Activated CD4-positive, alpha-beta T cell treated with anti-CD3 and anti-CD28 coated beads, Interleukin-2, amount 10 ng/mL, durations not matched to agents 24 days and 14 days (primary cell): ENCODE data around the gene NAA40. TPM values are rescaled to one million over a fixed set of nuclear protein-coding genes. Genes with fewer than 3 reads are reported as not detected.

Source experiments
- DNase-seq: peaks from one replicate; pipeline ENCODE4 v3.0.0; 2022
- H3K27ac Mint-ChIP-seq: one replicate; pipeline ENCODE4 v1.8.0; 2022; ENCODE audit warnings: mild to moderate bottlenecking, mixed read lengths
- H3K27me3 Mint-ChIP-seq: one replicate; pipeline ENCODE4 v1.8.0; 2022; ENCODE audit warnings: mixed read lengths
- H3K36me3 Mint-ChIP-seq: one replicate; pipeline ENCODE4 v1.8.0; 2022; ENCODE audit warnings: low read depth, mild to moderate bottlenecking, mixed read lengths
- H3K4me1 Mint-ChIP-seq: one replicate; pipeline ENCODE4 v1.8.0; 2021; ENCODE audit warnings: mixed read lengths
- H3K4me3 Mint-ChIP-seq: one replicate; pipeline ENCODE4 v1.8.0; 2022; ENCODE audit warnings: mild to moderate bottlenecking, moderate library complexity, mixed read lengths
- H3K9me3 Mint-ChIP-seq: one replicate; pipeline ENCODE4 v1.8.0; 2021; ENCODE audit warnings: mixed read lengths
- intact Hi-C: fragments of 100-400 bp; cut with micrococcal nuclease; formaldehyde crosslinking; loops from one replicate; pipeline ENCODE4 v1.15.1; 2023
- total RNA-seq: library from RNA; stranded (reverse); gene quantifications from 2 replicates; pipeline ENCODE4 v1.2.3, GENCODE V29; 2022

NAA40 gene
- total RNA-seq, 1 donor from 2014 or later = 26.1 TPM

- Mint-ChIP-seq H3K36me3 (peaks cover 30% of the 10 kb centered on the region), H3K27me3 (no peaks in the 10 kb centered on the region), H3K4me1 (peaks cover 4% of the 10 kb centered on the region), H3K4me3 (no peak overlapping the region), H3K27ac (no peak overlapping the region), H3K9me3 (no peaks in the 10 kb centered on the region)
- intact Hi-C loops = no loop called here
- no peak for DNase-seq
These were observed 30.8 kb upstream of the NAA40 start for GRCh38 chr11:63907808-63908530.

- intact Hi-C loops = no loop called here
These were observed 30.0 kb upstream of the NAA40 start for GRCh38 chr11:63908631-63909401.

GRCh38 chr11:63909591-63910506 is 29.0 kb upstream of the NAA40 start:
- H3K27me3 Mint-ChIP-seq = no peaks in the 10 kb centered on the region
- no peak overlapping the region for H3K4me3 Mint-ChIP-seq
- H3K27ac Mint-ChIP-seq = no peak overlapping the region
- H3K4me1 Mint-ChIP-seq = peaks cover 4% of the 10 kb centered on the region
- no peak for DNase-seq
- no peaks in the 10 kb centered on the region for H3K9me3 Mint-ChIP-seq
- H3K36me3 Mint-ChIP-seq = peaks cover 14% of the 10 kb centered on the region
- intact Hi-C loops = no loop called here

More at GRCh38 chr11:63908631-63909401, 30.0 kb upstream of the NAA40 start:
- H3K9me3 Mint-ChIP-seq = no peaks in the 10 kb centered on the region
- H3K27ac Mint-ChIP-seq = no peak overlapping the region
- peaks cover 4% of the 10 kb centered on the region for H3K4me1 Mint-ChIP-seq
- H3K4me3 Mint-ChIP-seq = no peak overlapping the region
- peaks cover 23% of the 10 kb centered on the region for H3K36me3 Mint-ChIP-seq
- DNase-seq = no peak
- no peaks in the 10 kb centered on the region for H3K27me3 Mint-ChIP-seq

- H3K9me3 Mint-ChIP-seq = no peaks in the 10 kb centered on the region
- H3K27ac Mint-ChIP-seq = no peak overlapping the region
- H3K36me3 Mint-ChIP-seq = peaks cover 10% of the 10 kb centered on the region
- intact Hi-C loops = no loop called here
- peaks cover 4% of the 10 kb centered on the region for H3K4me1 Mint-ChIP-seq
- H3K27me3 Mint-ChIP-seq = peaks cover 3% of the 10 kb centered on the region
- no peak overlapping the region for H3K4me3 Mint-ChIP-seq
- DNase-seq = no peak
These were observed 28.1 kb upstream of the NAA40 start for GRCh38 chr11:63910675-63911074.

GRCh38 chr11:63911440-63911839 is 27.4 kb upstream of the NAA40 start:
- peaks cover 3% of the 10 kb centered on the region for H3K4me1 Mint-ChIP-seq
- H3K27ac Mint-ChIP-seq = no peak overlapping the region
- intact Hi-C loops = no loop called here
- no peak for DNase-seq
- H3K36me3 Mint-ChIP-seq = peaks cover 9% of the 10 kb centered on the region
- H3K9me3 Mint-ChIP-seq = no peaks in the 10 kb centered on the region
- no peak overlapping the region for H3K4me3 Mint-ChIP-seq
- peaks cover 5% of the 10 kb centered on the region for H3K27me3 Mint-ChIP-seq

GRCh38 chr11:63911876-63912275 is 26.9 kb upstream of the NAA40 start:
- no peak for DNase-seq
- H3K36me3 Mint-ChIP-seq = peaks cover 8% of the 10 kb centered on the region
- peaks cover 5% of the 10 kb centered on the region for H3K27me3 Mint-ChIP-seq
- no peaks in the 10 kb centered on the region for H3K9me3 Mint-ChIP-seq
- intact Hi-C loops = no loop called here
- H3K4me1 Mint-ChIP-seq = peaks cover 2% of the 10 kb centered on the region
- no peak overlapping the region for H3K4me3 Mint-ChIP-seq
- no peak overlapping the region for H3K27ac Mint-ChIP-seq

- H3K4me1 Mint-ChIP-seq = peaks cover 5% of the 10 kb centered on the region
- intact Hi-C loops = no loop called here
- peaks cover 7% of the 10 kb centered on the region for H3K27me3 Mint-ChIP-seq
- DNase-seq = no peak
- H3K9me3 Mint-ChIP-seq = no peaks in the 10 kb centered on the region
- no peak overlapping the region for H3K4me3 Mint-ChIP-seq
- no peak overlapping the region for H3K27ac Mint-ChIP-seq
- peaks cover 5% of the 10 kb centered on the region for H3K36me3 Mint-ChIP-seq
These were observed 26.1 kb upstream of the NAA40 start for GRCh38 chr11:63912678-63913077.

- intact Hi-C loops = no loop called here
- H3K27ac Mint-ChIP-seq = no peak overlapping the region
- H3K27me3 Mint-ChIP-seq = peaks cover 14% of the 10 kb centered on the region
- DNase-seq = no peak
- H3K4me1 Mint-ChIP-seq = peaks cover 10% of the 10 kb centered on the region
- peaks cover 2% of the 10 kb centered on the region for H3K36me3 Mint-ChIP-seq
- H3K4me3 Mint-ChIP-seq = no peak overlapping the region
- no peaks in the 10 kb centered on the region for H3K9me3 Mint-ChIP-seq
These were observed 24.7 kb upstream of the NAA40 start for GRCh38 chr11:63913866-63914830.

GRCh38 chr11:63914896-63915691 is 23.7 kb upstream of the NAA40 start:
- H3K36me3 Mint-ChIP-seq = peaks cover 1% of the 10 kb centered on the region
- intact Hi-C loops = no loop called here

GRCh38 chr11:63915961-63916836 is 22.6 kb upstream of the NAA40 start:
- Mint-ChIP-seq H3K9me3 (no peaks in the 10 kb centered on the region), H3K4me3 (peak overlapping the region; percentile 86), H3K4me1 (peaks cover 10% of the 10 kb centered on the region), H3K36me3 (no peaks in the 10 kb centered on the region), H3K27me3 (peaks cover 14% of the 10 kb centered on the region), H3K27ac (peak overlapping the region; percentile 45)
- DNase-seq = peak; percentile 80
- intact Hi-C loops = no loop called here

More at GRCh38 chr11:63914896-63915691, 23.7 kb upstream of the NAA40 start:
- Mint-ChIP-seq H3K4me3 (peak overlapping the region; percentile 61), H3K9me3 (no peaks in the 10 kb centered on the region), H3K27ac (no peak overlapping the region), H3K27me3 (peaks cover 14% of the 10 kb centered on the region), H3K4me1 (peaks cover 10% of the 10 kb centered on the region)
- DNase-seq = no peak

- H3K27me3 Mint-ChIP-seq = peaks cover 18% of the 10 kb centered on the region
- peak within 1 kb of the TSS; percentile 86 for H3K4me3 Mint-ChIP-seq
- peak within 1 kb of the TSS; percentile 45 for H3K27ac Mint-ChIP-seq
- no peaks in the 10 kb centered on the region for H3K36me3 Mint-ChIP-seq
- no peaks in the 10 kb centered on the region for H3K9me3 Mint-ChIP-seq
- peak; percentile 88 for DNase-seq
- intact Hi-C loops = no loop called here
- H3K4me1 Mint-ChIP-seq = peaks cover 10% of the 10 kb centered on the region
These were observed 21.7 kb upstream of the NAA40 start, which contains the start of gene RCOR2 for GRCh38 chr11:63916837-63917691. RCOR2 (minus strand) TSS chr11:63917164; CDS start chr11:63916456, 708 bp downstream.
